ENCODE measurements around the gene SDK1. TPM values are rescaled to one million over a fixed set of nuclear protein-coding genes. Genes with fewer than 3 reads are reported as not detected.

SDK1 gene
- total RNA-seq, 2 experiments from 2014 or later = 0.20 to 0.25 TPM

- Mint-ChIP-seq H3K9me3 (no peaks in the 10 kb centered on the region), H3K27ac (no peak overlapping the region), H3K4me1 (no peaks in the 10 kb centered on the region), H3K36me3 (no peaks in the 10 kb centered on the region), H3K4me3 (no peak overlapping the region), H3K27me3 (no peaks in the 10 kb centered on the region)
- POLR2A ChIA-PET = no interaction called here
- no peak for ATAC-seq (ENCODE audit: low read depth)
- no peak for DNase-seq
These were observed 750.6 kb downstream of the SDK1 start for GRCh38 chr7:4051696-4052095.

DNA sequence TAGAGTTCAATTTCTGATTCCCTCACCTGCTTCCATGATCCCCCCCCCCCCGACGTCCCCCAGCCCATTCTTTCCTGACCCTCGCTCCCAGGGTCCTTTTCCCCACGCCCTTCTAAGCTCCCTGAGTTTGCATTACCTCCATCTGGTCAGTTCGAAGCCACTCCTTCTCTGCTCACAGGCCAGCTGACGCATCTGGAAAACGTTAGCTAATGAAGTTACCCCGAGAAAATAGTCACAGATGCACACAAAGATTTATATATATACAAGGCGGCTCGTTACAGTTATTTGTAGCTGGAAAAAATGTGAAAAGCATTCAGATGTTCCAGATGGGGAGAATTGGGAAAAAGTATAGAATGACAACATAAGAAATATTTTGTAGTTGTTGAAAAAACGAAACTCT, 751.1 kb downstream of the SDK1 start:
- H3K27me3 Mint-ChIP-seq = no peaks in the 10 kb centered on the region
- no peak overlapping the region for H3K27ac Mint-ChIP-seq
- no peak overlapping the region for H3K4me3 Mint-ChIP-seq
- ATAC-seq (ENCODE audit: low read depth) (no peak), DNase-seq (no peak)
- no peaks in the 10 kb centered on the region for H3K36me3 Mint-ChIP-seq
- POLR2A ChIA-PET = interaction anchor here (0.7 kb wide), 1 partner anchor 824 kb away, joined by 3 read pairs; no protein-coding TSS in a partner anchor
- H3K9me3 Mint-ChIP-seq = no peaks in the 10 kb centered on the region
- no peaks in the 10 kb centered on the region for H3K4me1 Mint-ChIP-seq

DNA sequence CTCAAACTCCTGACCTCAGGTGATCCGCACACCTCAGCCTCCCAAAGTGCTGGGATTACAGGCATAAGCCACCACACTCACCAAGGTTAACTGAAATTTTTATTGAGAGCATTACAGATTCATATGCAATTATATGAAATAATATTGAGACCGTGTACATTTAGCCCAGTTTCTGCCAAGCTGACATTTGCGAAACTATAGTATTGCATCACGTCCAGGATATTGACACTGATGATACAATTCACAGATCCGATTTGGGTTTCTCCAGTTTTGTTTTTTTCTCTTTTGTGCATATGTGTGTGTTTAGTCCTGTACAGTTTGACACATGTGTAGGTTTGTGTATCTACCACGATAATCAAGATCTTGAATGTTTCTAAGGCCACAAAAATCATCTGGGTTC, 753.1 kb downstream of the SDK1 start:
- POLR2A ChIA-PET = no interaction called here
- Mint-ChIP-seq H3K27me3 (peaks cover 3% of the 10 kb centered on the region), H3K9me3 (no peaks in the 10 kb centered on the region), H3K36me3 (no peaks in the 10 kb centered on the region), H3K4me3 (no peak overlapping the region), H3K27ac (no peak overlapping the region), H3K4me1 (no peaks in the 10 kb centered on the region)
- ATAC-seq (ENCODE audit: low read depth) (no peak), DNase-seq (no peak)

GRCh38 chr7:4056552-4057288, 755.7 kb downstream of the SDK1 start:
- ATAC-seq (ENCODE audit: low read depth) = no peak
- H3K27me3 Mint-ChIP-seq = peaks cover 3% of the 10 kb centered on the region
- H3K9me3 Mint-ChIP-seq = no peaks in the 10 kb centered on the region
- no peak overlapping the region for H3K4me3 Mint-ChIP-seq
- H3K4me1 Mint-ChIP-seq = no peaks in the 10 kb centered on the region
- DNase-seq = no peak
- H3K36me3 Mint-ChIP-seq = no peaks in the 10 kb centered on the region
- H3K27ac Mint-ChIP-seq = no peak overlapping the region
- POLR2A ChIA-PET = no interaction called here

DNA sequence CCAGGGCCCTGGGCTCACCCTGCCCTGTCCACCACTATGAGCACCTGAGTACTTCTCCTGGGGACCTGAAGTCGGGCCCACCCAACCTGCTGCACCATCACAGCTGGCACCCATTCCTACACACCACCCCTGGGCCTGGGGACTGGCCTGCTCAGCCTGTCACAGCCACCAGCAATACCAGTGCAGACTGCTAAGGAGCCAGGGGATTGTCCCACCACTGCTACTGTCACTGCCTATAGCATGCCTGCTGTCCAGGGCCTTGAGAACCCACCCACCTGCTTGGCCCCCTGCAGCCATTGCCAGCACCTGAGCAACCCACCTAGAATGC, 756.2 kb downstream of the SDK1 start:
- no peak overlapping the region for H3K27ac Mint-ChIP-seq
- POLR2A ChIA-PET = no interaction called here
- no peaks in the 10 kb centered on the region for H3K36me3 Mint-ChIP-seq
- no peaks in the 10 kb centered on the region for H3K4me1 Mint-ChIP-seq
- no peaks in the 10 kb centered on the region for H3K9me3 Mint-ChIP-seq
- H3K27me3 Mint-ChIP-seq = peaks cover 3% of the 10 kb centered on the region
- DNase-seq = no peak
- no peak overlapping the region for H3K4me3 Mint-ChIP-seq
- no peak for ATAC-seq (ENCODE audit: low read depth)

DNA sequence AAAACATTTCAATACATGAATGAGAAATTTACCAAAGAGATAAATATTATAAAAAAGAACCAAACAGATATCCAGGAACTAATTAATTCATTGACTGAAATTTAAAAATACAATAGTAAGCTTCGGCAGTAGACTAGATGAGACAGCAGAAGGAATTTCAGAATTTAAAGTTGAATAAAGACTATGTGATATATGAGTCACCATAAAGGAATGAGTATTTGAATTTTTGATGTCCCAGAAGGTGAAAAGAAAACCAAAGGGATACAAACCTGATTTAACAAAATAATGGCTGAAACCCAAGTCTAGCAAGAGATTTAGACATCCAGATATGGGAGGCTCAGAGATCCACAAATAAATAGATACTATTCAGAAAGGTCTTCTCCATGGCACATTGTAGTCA, 757.1 kb downstream of the SDK1 start:
- no peak overlapping the region for H3K27ac Mint-ChIP-seq
- H3K9me3 Mint-ChIP-seq = no peaks in the 10 kb centered on the region
- H3K4me1 Mint-ChIP-seq = no peaks in the 10 kb centered on the region
- H3K36me3 Mint-ChIP-seq = no peaks in the 10 kb centered on the region
- no peak overlapping the region for H3K4me3 Mint-ChIP-seq
- DNase-seq (no peak), ATAC-seq (ENCODE audit: low read depth) (no peak)
- H3K27me3 Mint-ChIP-seq = peaks cover 3% of the 10 kb centered on the region
- POLR2A ChIA-PET = no interaction called here

GRCh38 chr7:4065190-4065589, 764.1 kb downstream of the SDK1 start:
- H3K27me3 Mint-ChIP-seq = peaks cover 5% of the 10 kb centered on the region
- H3K4me1 Mint-ChIP-seq = no peaks in the 10 kb centered on the region
- no peaks in the 10 kb centered on the region for H3K9me3 Mint-ChIP-seq
- no peak overlapping the region for H3K27ac Mint-ChIP-seq
- no peaks in the 10 kb centered on the region for H3K36me3 Mint-ChIP-seq
- POLR2A ChIA-PET = interaction anchor here (0.6 kb wide), 1 partner anchor 30 kb away, joined by 3 read pairs; no protein-coding TSS in a partner anchor
- H3K4me3 Mint-ChIP-seq = peak overlapping the region; percentile 20
- ATAC-seq (ENCODE audit: low read depth) (no peak), DNase-seq (no peak)

GRCh38 chr7:4066206-4066605, 765.2 kb downstream of the SDK1 start:
- Mint-ChIP-seq H3K27ac (no peak overlapping the region), H3K27me3 (peaks cover 5% of the 10 kb centered on the region), H3K4me1 (no peaks in the 10 kb centered on the region), H3K9me3 (no peaks in the 10 kb centered on the region), H3K36me3 (no peaks in the 10 kb centered on the region), H3K4me3 (no peak overlapping the region)
- POLR2A ChIA-PET = no interaction called here
- ATAC-seq (ENCODE audit: low read depth) (no peak), DNase-seq (no peak)

- peaks cover 5% of the 10 kb centered on the region for H3K27me3 Mint-ChIP-seq
- H3K36me3 Mint-ChIP-seq = no peaks in the 10 kb centered on the region
- H3K4me3 Mint-ChIP-seq = no peak overlapping the region
- DNase-seq (no peak), ATAC-seq (ENCODE audit: low read depth) (no peak)
- no peaks in the 10 kb centered on the region for H3K4me1 Mint-ChIP-seq
- POLR2A ChIA-PET = no interaction called here
- no peaks in the 10 kb centered on the region for H3K9me3 Mint-ChIP-seq
- no peak overlapping the region for H3K27ac Mint-ChIP-seq
These were observed 765.8 kb downstream of the SDK1 start for GRCh38 chr7:4066626-4067475.

DNA sequence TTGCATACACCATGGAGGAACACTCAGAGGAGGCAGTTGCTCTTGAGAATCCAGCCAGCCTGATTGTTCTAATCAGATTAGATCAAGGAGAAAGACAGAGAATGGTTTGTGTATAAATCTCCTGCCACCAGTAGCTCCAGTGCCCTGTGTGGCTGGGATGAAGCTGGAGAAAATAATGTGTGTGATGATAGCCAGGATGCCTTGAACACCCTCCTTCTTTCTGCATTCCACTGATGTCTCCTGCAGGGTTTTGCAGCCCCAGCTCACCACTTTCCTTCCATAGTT, 766.4 kb downstream of the SDK1 start:
- no peaks in the 10 kb centered on the region for H3K9me3 Mint-ChIP-seq
- no peak for ATAC-seq (ENCODE audit: low read depth)
- peaks cover 5% of the 10 kb centered on the region for H3K27me3 Mint-ChIP-seq
- H3K4me1 Mint-ChIP-seq = no peaks in the 10 kb centered on the region
- DNase-seq = no peak
- no peaks in the 10 kb centered on the region for H3K36me3 Mint-ChIP-seq
- no peak overlapping the region for H3K4me3 Mint-ChIP-seq
- H3K27ac Mint-ChIP-seq = no peak overlapping the region
- POLR2A ChIA-PET = no interaction called here

DNA sequence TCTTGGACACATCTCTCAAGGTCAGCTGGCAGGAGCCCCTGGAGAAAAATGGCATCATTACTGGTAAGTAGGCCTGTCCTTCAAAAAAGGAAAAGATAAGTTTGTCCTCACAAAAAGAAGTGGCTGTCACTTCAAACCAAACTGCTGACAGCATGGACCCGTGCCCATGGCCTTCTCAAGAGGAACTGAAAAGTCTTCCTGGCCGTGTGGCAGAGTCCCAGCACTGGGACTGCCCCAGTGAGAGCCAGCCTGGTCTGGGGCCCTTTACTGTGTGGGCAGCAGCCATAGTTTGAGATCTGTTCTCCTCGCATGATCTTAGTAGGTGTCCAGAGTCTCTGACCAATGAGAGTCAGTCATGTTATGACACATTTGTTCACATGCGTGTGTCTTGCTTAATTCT, 766.8 kb downstream of the SDK1 start:
- Mint-ChIP-seq H3K4me1 (no peaks in the 10 kb centered on the region), H3K27ac (no peak overlapping the region), H3K36me3 (no peaks in the 10 kb centered on the region), H3K27me3 (peaks cover 5% of the 10 kb centered on the region), H3K9me3 (no peaks in the 10 kb centered on the region), H3K4me3 (no peak overlapping the region)
- no peak for DNase-seq
- POLR2A ChIA-PET = no interaction called here
- ATAC-seq (ENCODE audit: low read depth) = no peak

GRCh38 chr7:4068286-4068685, 767.2 kb downstream of the SDK1 start:
- H3K4me3 Mint-ChIP-seq = no peak overlapping the region
- H3K9me3 Mint-ChIP-seq = no peaks in the 10 kb centered on the region
- no peaks in the 10 kb centered on the region for H3K36me3 Mint-ChIP-seq
- ATAC-seq (ENCODE audit: low read depth) (no peak), DNase-seq (no peak)
- H3K27me3 Mint-ChIP-seq = peaks cover 5% of the 10 kb centered on the region
- POLR2A ChIA-PET = no interaction called here
- H3K27ac Mint-ChIP-seq = no peak overlapping the region
- H3K4me1 Mint-ChIP-seq = no peaks in the 10 kb centered on the region

- no peak overlapping the region for H3K27ac Mint-ChIP-seq
- POLR2A ChIA-PET = no interaction called here
- H3K9me3 Mint-ChIP-seq = no peaks in the 10 kb centered on the region
These were observed 768.4 kb downstream of the SDK1 start for GRCh38 chr7:4069268-4070095.

GRCh38 chr7:4070214-4070613, 769.2 kb downstream of the SDK1 start:
- ATAC-seq (ENCODE audit: low read depth) (no peak), DNase-seq (no peak)
- H3K27me3 Mint-ChIP-seq = no peaks in the 10 kb centered on the region
- H3K4me3 Mint-ChIP-seq = no peak overlapping the region
- POLR2A ChIA-PET = no interaction called here
- H3K4me1 Mint-ChIP-seq = no peaks in the 10 kb centered on the region
- H3K9me3 Mint-ChIP-seq = no peaks in the 10 kb centered on the region
- H3K36me3 Mint-ChIP-seq = no peaks in the 10 kb centered on the region
- H3K27ac Mint-ChIP-seq = no peak overlapping the region

More at GRCh38 chr7:4069268-4070095, 768.4 kb downstream of the SDK1 start:
- no peak for DNase-seq
- no peaks in the 10 kb centered on the region for H3K36me3 Mint-ChIP-seq
- no peaks in the 10 kb centered on the region for H3K27me3 Mint-ChIP-seq
- ATAC-seq (ENCODE audit: low read depth) = no peak
- H3K4me3 Mint-ChIP-seq = no peak overlapping the region
- no peaks in the 10 kb centered on the region for H3K4me1 Mint-ChIP-seq

All from activated naive CD8-positive, alpha-beta T cell treated with anti-CD3 and anti-CD28 coated beads, Interleukin-2, amount 10 ng/mL, durations not matched to agents 7 days and 5 days (primary cell).